ENCODE results near the gene FBXW11.

DNA sequence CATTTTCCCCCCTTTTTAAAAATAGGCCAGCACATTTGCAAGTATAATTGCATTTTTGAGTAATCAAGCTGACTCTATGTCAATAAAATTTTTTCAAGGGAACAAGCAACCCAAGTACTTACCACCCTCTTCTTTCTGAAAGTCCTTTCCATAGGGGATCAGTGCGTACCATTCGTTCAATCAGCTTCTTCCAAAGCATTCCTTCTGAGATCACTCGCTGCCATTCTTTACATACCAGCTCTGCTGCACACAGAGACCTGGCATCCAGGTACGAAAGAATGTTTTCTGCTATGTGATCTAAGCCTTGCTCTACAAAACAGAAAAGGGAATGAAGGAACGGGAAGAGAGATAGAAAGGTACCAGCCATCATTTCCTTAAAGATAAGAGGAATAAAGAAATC lies 106.6 kb downstream of the FBXW11 start:
- TF ChIP-seq, protein P1, sequence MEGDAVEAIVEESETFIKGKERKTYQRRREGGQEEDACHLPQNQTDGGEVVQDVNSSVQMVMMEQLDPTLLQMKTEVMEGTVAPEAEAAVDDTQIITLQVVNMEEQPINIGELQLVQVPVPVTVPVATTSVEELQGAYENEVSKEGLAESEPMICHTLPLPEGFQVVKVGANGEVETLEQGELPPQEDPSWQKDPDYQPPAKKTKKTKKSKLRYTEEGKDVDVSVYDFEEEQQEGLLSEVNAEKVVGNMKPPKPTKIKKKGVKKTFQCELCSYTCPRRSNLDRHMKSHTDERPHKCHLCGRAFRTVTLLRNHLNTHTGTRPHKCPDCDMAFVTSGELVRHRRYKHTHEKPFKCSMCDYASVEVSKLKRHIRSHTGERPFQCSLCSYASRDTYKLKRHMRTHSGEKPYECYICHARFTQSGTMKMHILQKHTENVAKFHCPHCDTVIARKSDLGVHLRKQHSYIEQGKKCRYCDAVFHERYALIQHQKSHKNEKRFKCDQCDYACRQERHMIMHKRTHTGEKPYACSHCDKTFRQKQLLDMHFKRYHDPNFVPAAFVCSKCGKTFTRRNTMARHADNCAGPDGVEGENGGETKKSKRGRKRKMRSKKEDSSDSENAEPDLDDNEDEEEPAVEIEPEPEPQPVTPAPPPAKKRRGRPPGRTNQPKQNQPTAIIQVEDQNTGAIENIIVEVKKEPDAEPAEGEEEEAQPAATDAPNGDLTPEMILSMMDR (IDR thresholded peaks at IDR 0.05), result no peak
- TF ChIP-seq SMC3 (IDR thresholded peaks at IDR 0.05), result no peak
- no peak for TF ChIP-seq TP53 (CRISPR knock-in tag; IDR thresholded peaks at IDR 0.05)
- TF ChIP-seq, protein P2, sequence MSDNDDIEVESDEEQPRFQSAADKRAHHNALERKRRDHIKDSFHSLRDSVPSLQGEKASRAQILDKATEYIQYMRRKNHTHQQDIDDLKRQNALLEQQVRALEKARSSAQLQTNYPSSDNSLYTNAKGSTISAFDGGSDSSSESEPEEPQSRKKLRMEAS (IDR thresholded peaks at IDR 0.05), result no peak
- TF ChIP-seq EP300 (IDR thresholded peaks at IDR 0.05), result no peak
- TF ChIP-seq JUN (IDR thresholded peaks at IDR 0.05), result no peak
- no peak for TF ChIP-seq JUNB (IDR thresholded peaks at IDR 0.05)
- TF ChIP-seq, protein P3, sequence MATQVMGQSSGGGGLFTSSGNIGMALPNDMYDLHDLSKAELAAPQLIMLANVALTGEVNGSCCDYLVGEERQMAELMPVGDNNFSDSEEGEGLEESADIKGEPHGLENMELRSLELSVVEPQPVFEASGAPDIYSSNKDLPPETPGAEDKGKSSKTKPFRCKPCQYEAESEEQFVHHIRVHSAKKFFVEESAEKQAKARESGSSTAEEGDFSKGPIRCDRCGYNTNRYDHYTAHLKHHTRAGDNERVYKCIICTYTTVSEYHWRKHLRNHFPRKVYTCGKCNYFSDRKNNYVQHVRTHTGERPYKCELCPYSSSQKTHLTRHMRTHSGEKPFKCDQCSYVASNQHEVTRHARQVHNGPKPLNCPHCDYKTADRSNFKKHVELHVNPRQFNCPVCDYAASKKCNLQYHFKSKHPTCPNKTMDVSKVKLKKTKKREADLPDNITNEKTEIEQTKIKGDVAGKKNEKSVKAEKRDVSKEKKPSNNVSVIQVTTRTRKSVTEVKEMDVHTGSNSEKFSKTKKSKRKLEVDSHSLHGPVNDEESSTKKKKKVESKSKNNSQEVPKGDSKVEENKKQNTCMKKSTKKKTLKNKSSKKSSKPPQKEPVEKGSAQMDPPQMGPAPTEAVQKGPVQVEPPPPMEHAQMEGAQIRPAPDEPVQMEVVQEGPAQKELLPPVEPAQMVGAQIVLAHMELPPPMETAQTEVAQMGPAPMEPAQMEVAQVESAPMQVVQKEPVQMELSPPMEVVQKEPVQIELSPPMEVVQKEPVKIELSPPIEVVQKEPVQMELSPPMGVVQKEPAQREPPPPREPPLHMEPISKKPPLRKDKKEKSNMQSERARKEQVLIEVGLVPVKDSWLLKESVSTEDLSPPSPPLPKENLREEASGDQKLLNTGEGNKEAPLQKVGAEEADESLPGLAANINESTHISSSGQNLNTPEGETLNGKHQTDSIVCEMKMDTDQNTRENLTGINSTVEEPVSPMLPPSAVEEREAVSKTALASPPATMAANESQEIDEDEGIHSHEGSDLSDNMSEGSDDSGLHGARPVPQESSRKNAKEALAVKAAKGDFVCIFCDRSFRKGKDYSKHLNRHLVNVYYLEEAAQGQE (IDR thresholded peaks at IDR 0.05), result no peak
- TF ChIP-seq, protein P4, sequence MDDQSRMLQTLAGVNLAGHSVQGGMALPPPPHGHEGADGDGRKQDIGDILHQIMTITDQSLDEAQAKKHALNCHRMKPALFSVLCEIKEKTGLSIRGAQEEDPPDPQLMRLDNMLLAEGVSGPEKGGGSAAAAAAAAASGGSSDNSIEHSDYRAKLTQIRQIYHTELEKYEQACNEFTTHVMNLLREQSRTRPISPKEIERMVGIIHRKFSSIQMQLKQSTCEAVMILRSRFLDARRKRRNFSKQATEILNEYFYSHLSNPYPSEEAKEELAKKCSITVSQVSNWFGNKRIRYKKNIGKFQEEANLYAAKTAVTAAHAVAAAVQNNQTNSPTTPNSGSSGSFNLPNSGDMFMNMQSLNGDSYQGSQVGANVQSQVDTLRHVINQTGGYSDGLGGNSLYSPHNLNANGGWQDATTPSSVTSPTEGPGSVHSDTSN (IDR thresholded peaks at IDR 0.05), result no peak
- no peak for TF ChIP-seq MYC (IDR thresholded peaks at IDR 0.05; ENCODE audit: borderline replicate concordance, low read length)
